NCI-H2196 treated with DMSO at 0.1 percent for 48 hours (cell line): ENCODE data around the gene LONP2.

Source experiments
- DNase-seq: peaks from one replicate; lab custom pipeline; 2025; ENCODE audit not compliant: unreplicated experiment; lab: John Stamatoyannopoulos, UW

The LONP2 gene, protein sequence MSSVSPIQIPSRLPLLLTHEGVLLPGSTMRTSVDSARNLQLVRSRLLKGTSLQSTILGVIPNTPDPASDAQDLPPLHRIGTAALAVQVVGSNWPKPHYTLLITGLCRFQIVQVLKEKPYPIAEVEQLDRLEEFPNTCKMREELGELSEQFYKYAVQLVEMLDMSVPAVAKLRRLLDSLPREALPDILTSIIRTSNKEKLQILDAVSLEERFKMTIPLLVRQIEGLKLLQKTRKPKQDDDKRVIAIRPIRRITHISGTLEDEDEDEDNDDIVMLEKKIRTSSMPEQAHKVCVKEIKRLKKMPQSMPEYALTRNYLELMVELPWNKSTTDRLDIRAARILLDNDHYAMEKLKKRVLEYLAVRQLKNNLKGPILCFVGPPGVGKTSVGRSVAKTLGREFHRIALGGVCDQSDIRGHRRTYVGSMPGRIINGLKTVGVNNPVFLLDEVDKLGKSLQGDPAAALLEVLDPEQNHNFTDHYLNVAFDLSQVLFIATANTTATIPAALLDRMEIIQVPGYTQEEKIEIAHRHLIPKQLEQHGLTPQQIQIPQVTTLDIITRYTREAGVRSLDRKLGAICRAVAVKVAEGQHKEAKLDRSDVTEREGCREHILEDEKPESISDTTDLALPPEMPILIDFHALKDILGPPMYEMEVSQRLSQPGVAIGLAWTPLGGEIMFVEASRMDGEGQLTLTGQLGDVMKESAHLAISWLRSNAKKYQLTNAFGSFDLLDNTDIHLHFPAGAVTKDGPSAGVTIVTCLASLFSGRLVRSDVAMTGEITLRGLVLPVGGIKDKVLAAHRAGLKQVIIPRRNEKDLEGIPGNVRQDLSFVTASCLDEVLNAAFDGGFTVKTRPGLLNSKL

GRCh38 chr16:48244080-48244862 is at the start of gene LONP2:
Gene LONP2 (plus strand): TSS chr16:48244300. CDS start chr16:48244389, 89 bp downstream.
- DNase-seq: peak; percentile 38

GRCh38 chr16:48194828-48195556 is 49.1 kb upstream of the LONP2 start:
- peak; percentile 5 for DNase-seq

DNA sequence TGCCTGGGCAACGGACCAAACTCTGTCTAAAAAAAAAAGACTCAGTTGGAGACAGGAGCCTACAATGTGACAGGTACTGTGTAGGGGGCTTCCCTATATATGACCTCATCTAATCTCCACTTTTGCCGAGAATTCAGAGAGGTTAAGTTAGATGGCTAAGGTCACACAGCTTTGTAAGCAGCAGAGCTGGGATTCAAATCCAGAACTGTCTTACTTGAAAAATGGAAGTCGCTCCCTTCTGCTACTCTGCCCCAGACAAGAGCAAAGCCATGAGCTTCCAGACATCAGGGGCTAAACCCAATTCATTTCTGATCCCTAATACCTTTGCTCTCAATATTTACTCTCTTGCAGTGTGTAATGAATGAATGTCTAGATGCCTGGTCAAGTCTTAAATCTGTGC is 46.8 kb upstream of the LONP2 start:
- peak; percentile 97 for DNase-seq

GRCh38 chr16:48201515-48202201 is 42.4 kb upstream of the LONP2 start:
- DNase-seq: no peak

GRCh38 chr16:48203974-48204824 is 39.9 kb upstream of the LONP2 start:
- no peak for DNase-seq

DNA sequence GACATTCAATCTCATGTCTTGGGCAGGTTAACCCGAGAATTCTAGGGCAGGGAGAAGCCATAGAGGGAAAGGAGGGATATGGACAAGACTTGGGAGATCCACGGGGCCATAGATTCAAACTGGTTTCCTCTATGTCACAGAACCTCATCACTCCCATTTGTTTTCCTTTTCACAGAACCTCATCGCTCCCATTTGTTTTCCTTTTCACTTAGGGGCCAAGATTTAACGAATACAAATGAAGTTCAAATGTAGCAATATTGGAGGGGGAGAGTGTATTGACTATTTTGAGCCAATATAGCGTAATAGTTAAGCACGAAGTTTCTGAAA is 39.3 kb upstream of the LONP2 start:
- DNase-seq: no peak

GRCh38 chr16:48206594-48207242 is 37.4 kb upstream of the LONP2 start:
- no peak for DNase-seq

- DNase-seq: no peak
Measured at GRCh38 chr16:48210747-48211146, 33.4 kb upstream of the LONP2 start.

GRCh38 chr16:48212033-48212432 is 32.1 kb upstream of the LONP2 start:
- no peak for DNase-seq

DNA sequence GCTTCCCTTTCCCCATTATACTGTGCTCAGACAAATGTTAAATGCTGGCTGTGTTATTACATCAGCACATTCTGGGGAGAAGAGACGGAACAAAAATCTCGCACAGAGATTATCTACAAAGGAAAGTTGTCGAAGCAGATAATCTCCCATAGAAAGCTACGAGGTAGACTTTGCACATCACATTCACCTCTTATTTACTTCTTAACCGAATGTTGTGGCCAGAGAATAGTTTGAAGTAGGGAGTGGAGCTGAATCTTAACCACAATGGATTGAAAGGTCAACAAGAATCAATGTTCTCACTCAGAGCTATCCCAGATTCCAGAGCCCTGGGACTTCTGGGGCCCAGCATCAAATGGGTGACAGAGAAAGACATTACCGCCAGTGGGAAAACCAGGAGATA is 28.4 kb upstream of the LONP2 start:
- no peak for DNase-seq

DNA sequence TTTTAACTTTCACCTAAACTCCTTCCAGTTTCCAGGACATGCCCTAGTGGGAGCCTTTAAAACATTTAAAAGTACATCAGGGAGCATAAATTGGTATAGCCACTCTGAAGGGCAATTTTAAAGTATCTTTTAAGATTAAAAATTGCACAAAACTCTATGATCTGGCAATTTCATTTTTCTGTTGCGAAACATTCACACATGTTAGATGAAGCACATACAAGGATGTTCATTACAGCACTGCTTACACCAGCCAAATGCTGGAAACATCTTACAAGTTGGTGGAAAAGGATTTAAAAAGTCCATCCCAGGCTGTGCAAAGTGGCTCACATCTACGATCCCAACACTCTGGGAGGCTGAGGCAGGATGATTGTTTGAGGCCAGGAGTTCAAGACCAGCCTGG is 26.4 kb upstream of the LONP2 start:
- no peak for DNase-seq

DNA sequence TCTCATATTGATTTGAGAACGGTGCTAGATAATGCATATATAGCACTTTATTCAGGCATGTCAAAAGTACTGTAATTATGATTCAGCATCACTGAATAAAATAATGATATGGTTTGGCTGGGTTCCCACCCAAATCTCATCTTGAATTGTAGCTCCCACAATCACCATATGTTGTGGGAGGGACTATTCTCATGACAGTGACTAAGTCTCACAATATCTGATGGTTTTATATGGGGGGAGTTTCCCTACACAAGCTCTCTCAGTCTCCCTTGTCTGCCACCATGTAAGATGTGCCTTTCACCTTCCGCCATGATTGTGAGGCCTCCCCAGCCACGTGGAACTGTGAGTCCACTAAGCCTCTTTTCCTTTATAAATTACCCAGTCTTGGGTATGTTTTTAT is 25.6 kb upstream of the LONP2 start:
- no peak for DNase-seq

DNA sequence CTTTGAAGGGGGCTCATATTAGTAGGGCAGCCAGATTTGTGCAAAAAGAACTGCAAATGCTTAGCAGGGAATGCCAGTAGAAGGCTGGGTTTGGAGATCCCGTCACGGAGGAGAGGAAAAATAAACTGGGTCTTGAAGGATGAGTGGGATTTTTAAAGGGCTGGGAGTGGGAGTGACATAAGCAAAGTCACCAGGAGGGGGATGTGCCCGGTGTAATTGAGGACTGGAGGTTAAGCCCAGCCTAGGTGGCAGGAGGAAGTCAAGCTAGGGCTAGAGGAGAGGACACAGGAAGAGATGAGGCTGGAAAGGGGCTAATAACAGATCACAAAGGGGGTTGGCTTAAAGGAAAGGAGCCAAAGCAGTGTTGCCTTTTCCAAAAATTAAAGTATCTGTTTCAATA is 23.2 kb upstream of the LONP2 start:
- no peak for DNase-seq

DNA sequence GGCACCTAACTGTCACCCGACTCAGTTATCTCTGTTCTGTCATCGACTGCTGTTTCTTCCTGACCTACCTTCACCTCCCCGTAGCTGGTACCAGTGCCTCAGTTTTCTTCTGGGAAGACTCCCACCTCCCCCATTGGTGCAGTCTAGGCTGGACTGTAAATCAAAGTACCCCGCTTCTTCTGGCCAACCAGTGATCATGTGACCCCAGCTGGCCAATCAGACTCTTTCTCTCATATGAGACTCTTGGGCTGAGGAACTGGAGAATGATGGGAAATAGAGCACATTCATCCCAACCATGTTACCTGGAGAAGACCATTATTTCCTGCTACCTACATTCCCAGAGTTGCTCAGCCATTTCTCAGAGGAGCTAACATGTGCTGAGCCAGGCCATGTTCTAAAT is 20.6 kb upstream of the LONP2 start:
- DNase-seq: no peak

- DNase-seq: no peak
Measured at GRCh38 chr16:48225456-48225855, 18.6 kb upstream of the LONP2 start.

- no peak for DNase-seq
Measured at GRCh38 chr16:48231727-48232492, 12.2 kb upstream of the LONP2 start.

DNA sequence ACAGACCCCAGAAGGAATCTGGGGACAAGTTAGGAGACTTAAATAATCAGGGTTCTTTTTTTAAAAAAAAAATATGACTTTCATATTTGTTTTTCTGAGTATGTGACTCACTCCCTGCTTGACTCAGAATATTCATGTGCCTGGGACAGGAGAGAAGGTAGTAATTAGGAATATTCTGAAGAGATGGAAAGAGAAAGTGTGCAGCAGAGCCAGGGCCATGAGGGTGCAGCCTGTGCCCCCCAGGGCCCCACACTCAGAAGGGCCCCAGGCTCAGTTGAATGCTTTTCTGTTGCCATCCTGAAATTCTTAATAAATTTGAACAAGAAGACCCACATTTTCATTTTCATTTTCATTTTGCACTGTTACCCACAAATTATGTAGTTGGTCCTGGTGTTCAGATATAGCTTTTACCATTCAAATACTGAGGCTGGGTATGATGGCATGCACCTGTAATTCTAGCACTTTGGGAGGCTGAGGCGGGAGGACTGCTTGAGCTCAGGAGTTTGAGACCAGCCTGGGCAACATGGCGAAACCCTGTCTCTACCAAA is 11.5 kb upstream of the LONP2 start:
- DNase-seq: no peak

- no peak for DNase-seq
Measured at GRCh38 chr16:48234630-48235029, 9.5 kb upstream of the LONP2 start.
